ENCODE data around the gene KIAA0513.
A peak's percentile ranks its signal among the peaks of the same experiment; 100 is the strongest.

Gene KIAA0513

DNA sequence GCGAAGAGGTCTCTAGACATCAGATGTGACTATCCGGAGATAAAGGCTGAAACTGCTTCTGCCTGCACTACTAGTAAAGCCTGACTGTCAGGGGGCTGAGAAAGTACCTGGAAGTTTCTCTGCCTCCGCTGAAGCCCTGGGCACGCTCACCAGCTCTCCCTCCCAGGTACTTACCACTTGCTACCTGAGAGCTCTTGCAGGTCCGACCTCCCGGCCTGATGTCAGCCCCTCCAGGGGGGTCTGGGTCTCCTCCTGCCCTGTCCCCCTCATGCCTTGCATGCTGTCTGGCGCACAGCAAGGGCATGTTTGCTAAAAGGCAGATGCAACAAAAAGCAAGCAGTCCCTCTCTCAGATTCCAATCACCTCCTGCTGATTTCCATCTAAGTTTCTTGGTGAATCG lies 33.7 kb upstream of the KIAA0513 start:
- DNase-seq = no peak
- Histone ChIP-seq H3K4me3 (ENCODE audit: low read depth, low read length) (no peak overlapping the region), H3K36me3 (replicated peaks) (peaks cover 27% of the 10 kb centered on the region), H3K27me3 (replicated peaks) (no peaks in the 10 kb centered on the region), H3K27ac (peak overlapping the region; percentile 90)
- in situ Hi-C loops (cut with HindIII; ENCODE audit: low pct_ligation_motif_present, low sequenced_read_pairs) = no loop called here
- TF ChIP-seq, protein P1, sequence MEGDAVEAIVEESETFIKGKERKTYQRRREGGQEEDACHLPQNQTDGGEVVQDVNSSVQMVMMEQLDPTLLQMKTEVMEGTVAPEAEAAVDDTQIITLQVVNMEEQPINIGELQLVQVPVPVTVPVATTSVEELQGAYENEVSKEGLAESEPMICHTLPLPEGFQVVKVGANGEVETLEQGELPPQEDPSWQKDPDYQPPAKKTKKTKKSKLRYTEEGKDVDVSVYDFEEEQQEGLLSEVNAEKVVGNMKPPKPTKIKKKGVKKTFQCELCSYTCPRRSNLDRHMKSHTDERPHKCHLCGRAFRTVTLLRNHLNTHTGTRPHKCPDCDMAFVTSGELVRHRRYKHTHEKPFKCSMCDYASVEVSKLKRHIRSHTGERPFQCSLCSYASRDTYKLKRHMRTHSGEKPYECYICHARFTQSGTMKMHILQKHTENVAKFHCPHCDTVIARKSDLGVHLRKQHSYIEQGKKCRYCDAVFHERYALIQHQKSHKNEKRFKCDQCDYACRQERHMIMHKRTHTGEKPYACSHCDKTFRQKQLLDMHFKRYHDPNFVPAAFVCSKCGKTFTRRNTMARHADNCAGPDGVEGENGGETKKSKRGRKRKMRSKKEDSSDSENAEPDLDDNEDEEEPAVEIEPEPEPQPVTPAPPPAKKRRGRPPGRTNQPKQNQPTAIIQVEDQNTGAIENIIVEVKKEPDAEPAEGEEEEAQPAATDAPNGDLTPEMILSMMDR (IDR thresholded peaks at IDR 0.05; ENCODE audit: low read depth, low read length, missing control alignments) = no peak

DNA sequence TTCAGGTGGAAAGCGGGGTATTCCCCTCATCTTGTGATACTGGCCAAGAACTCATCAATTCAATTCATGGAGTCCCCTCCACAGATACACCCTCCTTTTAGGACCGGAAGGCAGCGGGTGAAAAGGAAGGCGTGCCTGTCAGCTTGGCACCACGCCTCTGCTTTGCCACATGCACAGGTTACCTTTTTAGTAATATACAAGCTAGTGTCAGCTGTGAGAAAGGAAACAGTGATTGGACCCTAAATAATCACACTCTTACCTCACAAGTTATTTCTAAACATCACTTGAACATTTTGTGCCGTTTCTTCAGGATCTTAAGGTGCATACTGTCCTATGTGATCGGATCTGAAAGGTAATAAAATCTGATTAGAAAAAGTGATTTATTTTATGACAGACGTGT lies 31.9 kb upstream of the KIAA0513 start:
- TF ChIP-seq, protein P1 (IDR thresholded peaks at IDR 0.05; ENCODE audit: low read depth, low read length, missing control alignments) = no peak
- Histone ChIP-seq H3K27me3 (replicated peaks) (no peaks in the 10 kb centered on the region), H3K4me3 (ENCODE audit: low read depth, low read length) (no peak overlapping the region), H3K27ac (peak overlapping the region; percentile 90), H3K36me3 (replicated peaks) (peaks cover 14% of the 10 kb centered on the region)
- no peak for DNase-seq
- in situ Hi-C loops (cut with HindIII; ENCODE audit: low pct_ligation_motif_present, low sequenced_read_pairs) = no loop called here

DNA sequence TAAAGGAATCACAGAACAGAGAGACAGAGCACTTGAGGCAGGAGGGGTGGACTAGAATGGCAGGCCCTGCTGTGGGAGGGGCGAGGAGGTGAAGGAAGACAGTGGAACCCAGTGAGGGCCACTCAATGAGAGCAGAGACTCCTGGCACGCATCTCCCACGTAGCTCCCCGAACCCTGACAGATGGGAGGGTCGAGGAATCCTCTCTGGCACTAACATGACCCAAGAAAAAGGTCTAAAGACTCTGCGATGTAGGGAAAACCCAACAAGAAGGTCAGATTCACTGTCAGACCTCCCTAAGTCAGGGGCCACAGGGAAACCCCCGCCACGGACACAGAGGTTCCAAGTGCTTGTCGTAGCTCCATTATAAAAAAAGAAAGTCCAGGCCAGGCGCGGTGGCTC lies 31.2 kb upstream of the KIAA0513 start:
- Histone ChIP-seq H3K27ac (no peak overlapping the region), H3K36me3 (replicated peaks) (peaks cover 14% of the 10 kb centered on the region), H3K27me3 (replicated peaks) (no peaks in the 10 kb centered on the region), H3K4me3 (ENCODE audit: low read depth, low read length) (no peak overlapping the region)
- TF ChIP-seq, protein P1 (IDR thresholded peaks at IDR 0.05; ENCODE audit: low read depth, low read length, missing control alignments) = no peak
- no peak for DNase-seq
- in situ Hi-C loops (cut with HindIII; ENCODE audit: low pct_ligation_motif_present, low sequenced_read_pairs) = no loop called here

DNA sequence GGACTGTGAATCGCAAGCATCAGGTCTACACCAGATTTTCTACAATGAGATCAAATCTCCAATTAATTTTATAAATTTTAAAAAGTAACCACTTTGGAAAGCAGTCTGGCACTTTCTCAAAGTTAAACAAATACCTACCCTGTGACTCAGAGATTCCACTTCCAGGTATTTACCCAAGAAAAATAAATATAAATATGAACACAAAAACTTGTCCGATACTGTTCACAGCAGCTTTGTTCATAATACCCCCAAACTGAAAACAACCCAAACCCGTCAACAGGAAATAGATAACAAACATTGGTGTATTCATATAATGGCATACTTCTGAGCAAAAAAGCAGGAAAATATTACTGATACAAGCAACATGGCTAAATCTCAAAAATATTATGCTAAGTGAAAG lies 28.4 kb upstream of the KIAA0513 start:
- TF ChIP-seq, protein P1 (IDR thresholded peaks at IDR 0.05; ENCODE audit: low read depth, low read length, missing control alignments) = no peak
- in situ Hi-C loops (cut with HindIII; ENCODE audit: low pct_ligation_motif_present, low sequenced_read_pairs) = no loop called here
- Histone ChIP-seq H3K27me3 (replicated peaks) (no peaks in the 10 kb centered on the region), H3K36me3 (replicated peaks) (peaks cover 8% of the 10 kb centered on the region), H3K27ac (peak overlapping the region; percentile 43), H3K4me3 (ENCODE audit: low read depth, low read length) (no peak overlapping the region)
- DNase-seq = no peak

DNA sequence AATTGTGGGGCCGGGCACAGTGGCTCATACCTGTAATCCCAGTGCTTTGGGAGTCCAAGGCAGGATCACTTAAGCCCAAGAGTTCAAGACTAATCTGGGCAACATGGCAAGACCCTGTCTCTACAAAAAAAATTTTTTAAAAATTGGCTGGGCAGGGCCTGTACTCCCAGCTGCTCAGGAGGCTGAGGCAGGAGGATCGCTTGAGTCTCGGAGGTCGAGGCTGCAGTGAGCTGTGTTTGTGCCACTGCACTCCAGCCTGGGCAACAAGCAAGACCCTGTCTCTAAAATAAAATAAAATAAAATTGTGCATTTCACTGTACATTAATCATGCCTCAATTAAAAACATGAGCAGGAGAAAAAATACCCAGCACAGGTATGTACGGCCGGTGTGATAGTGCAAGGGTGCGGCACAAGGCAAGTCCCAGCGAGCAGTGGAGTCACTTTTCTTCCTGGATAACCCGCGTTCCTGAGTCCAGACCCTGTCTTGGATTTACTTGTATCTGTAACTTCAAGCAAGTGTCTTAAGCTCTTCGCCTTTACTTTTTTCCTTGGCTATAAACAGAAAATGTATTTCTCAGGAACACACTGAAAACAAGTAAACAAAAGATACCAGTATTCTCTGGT lies 27.6 kb upstream of the KIAA0513 start:
- H3K4me3 ChIP-seq (ENCODE audit: low read depth, low read length) = no peak overlapping the region
- no peak for DNase-seq
- TF ChIP-seq, protein P1 (IDR thresholded peaks at IDR 0.05; ENCODE audit: low read depth, low read length, missing control alignments) = no peak
- in situ Hi-C loops (cut with HindIII; ENCODE audit: low pct_ligation_motif_present, low sequenced_read_pairs) = no loop called here
- peak overlapping the region; percentile 43 for H3K27ac ChIP-seq
- H3K27me3 ChIP-seq (replicated peaks) = no peaks in the 10 kb centered on the region
- peaks cover 7% of the 10 kb centered on the region for H3K36me3 ChIP-seq (replicated peaks)

DNA sequence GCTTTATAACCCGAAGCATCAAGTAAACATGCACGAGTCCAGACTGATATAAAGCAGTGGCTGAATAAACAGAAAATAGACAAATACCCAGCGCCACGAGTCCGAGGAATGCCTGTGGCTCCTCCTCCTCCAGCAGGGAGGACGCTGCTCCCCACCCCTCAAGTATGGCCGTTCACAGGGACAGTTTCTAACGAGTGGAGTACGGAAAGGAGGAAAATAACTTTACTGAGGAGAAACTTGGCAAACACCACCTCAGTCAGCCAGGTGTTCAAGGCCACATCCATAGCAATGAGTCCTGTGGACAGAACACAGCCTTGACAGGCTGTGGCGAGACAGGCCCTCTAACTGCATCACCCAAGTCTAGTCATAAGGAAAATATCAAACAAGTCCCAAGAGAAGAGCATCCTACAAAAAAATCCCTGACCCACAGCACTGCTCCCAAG lies 25.5 kb upstream of the KIAA0513 start:
- Histone ChIP-seq H3K4me3 (ENCODE audit: low read depth, low read length) (no peak overlapping the region), H3K27ac (peak overlapping the region; percentile 86), H3K27me3 (replicated peaks) (no peaks in the 10 kb centered on the region), H3K36me3 (replicated peaks) (no peaks in the 10 kb centered on the region)
- in situ Hi-C loops (cut with HindIII; ENCODE audit: low pct_ligation_motif_present, low sequenced_read_pairs) = no loop called here
- TF ChIP-seq, protein P1 (IDR thresholded peaks at IDR 0.05; ENCODE audit: low read depth, low read length, missing control alignments) = no peak
- DNase-seq = peak; percentile 38
